Hematopoietic multipotent progenitor cell treated with erythropoietin and hydrocortisone succinate and interleukin-3 and kit ligand, for 15 days (in vitro differentiated cells): ENCODE data around the gene ZSCAN20.

ENCODE experiments used
- DNase-seq: peaks from one replicate; pipeline ENCODE4 v3.0.0-alpha.2; 2015; ENCODE audit warnings: low spot score

Gene ZSCAN20

GRCh38 chr1:33472269-33472980 is at the start of gene ZSCAN20:
Gene ZSCAN20, plus strand, starts transcription at chr1:33472645. Its CDS starts 6,644 bp downstream, at chr1:33479289.
- DNase-seq, result peak; percentile 92

GRCh38 chr1:33424205-33424604 is 48.2 kb upstream of the ZSCAN20 start:
- no peak for DNase-seq

- DNase-seq, result no peak
These were observed 47.8 kb upstream of the ZSCAN20 start for GRCh38 chr1:33424610-33425009.

GRCh38 chr1:33425900-33426299 is 46.5 kb upstream of the ZSCAN20 start:
- no peak for DNase-seq

- DNase-seq, result no peak
These were observed 45.5 kb upstream of the ZSCAN20 start for GRCh38 chr1:33426916-33427315.

GRCh38 chr1:33428661-33429060 is 43.8 kb upstream of the ZSCAN20 start:
- DNase-seq, result no peak

- no peak for DNase-seq
These were observed 43.1 kb upstream of the ZSCAN20 start for GRCh38 chr1:33429332-33429731.

- DNase-seq, result no peak
These were observed 42.4 kb upstream of the ZSCAN20 start for GRCh38 chr1:33429856-33430691.

- peak; percentile 73 for DNase-seq
These were observed 41.5 kb upstream of the ZSCAN20 start, which contains the start of gene PHC2 for GRCh38 chr1:33430692-33431593. Gene PHC2, minus strand, starts transcription at chr1:33431095. Its CDS starts 55,556 bp downstream, at chr1:33375539.

- DNase-seq, result no peak
These were observed 38.7 kb upstream of the ZSCAN20 start for GRCh38 chr1:33433509-33434362.

GRCh38 chr1:33434363-33434750 is 38.1 kb upstream of the ZSCAN20 start:
- DNase-seq, result no peak

- no peak for DNase-seq
These were observed 37.2 kb upstream of the ZSCAN20 start for GRCh38 chr1:33435096-33435820.

GRCh38 chr1:33436557-33437285 is 35.7 kb upstream of the ZSCAN20 start:
- DNase-seq, result no peak

GRCh38 chr1:33438364-33439160 is 33.9 kb upstream of the ZSCAN20 start:
- no peak for DNase-seq

- DNase-seq, result no peak
These were observed 32.8 kb upstream of the ZSCAN20 start for GRCh38 chr1:33439662-33440061.

GRCh38 chr1:33441088-33441745 is 31.2 kb upstream of the ZSCAN20 start:
- DNase-seq, result no peak

GRCh38 chr1:33442141-33442540 is 30.3 kb upstream of the ZSCAN20 start:
- no peak for DNase-seq

GRCh38 chr1:33443080-33443704 is 29.3 kb upstream of the ZSCAN20 start:
- no peak for DNase-seq
